Neural cell (in vitro differentiated cells): ENCODE results near the gene EFCAB6. TPM values are rescaled to one million over a fixed set of nuclear protein-coding genes. Genes with fewer than 3 reads are reported as not detected.

Experiments
- H2AFZ ChIP-seq: fragments of 200-600, 300-800 bp; sonication (generic), shearing (Covaris generic); 2 replicates; pipeline ENCODE4 v1.6.0; 2014; ENCODE audit warnings: low read depth, mild to moderate bottlenecking, antibody characterized with exemption, low read length, moderate library complexity
- H3F3A ChIP-seq: fragments of 200-600 bp; shearing (Covaris generic); 2 replicates; pipeline ENCODE4 v1.6.1; 2016; ENCODE audit warnings: mild to moderate bottlenecking, moderate library complexity, mixed read lengths, antibody characterized with exemption, low read length; ENCODE audit not compliant: insufficient read depth, poor library complexity, severe bottlenecking
- H3K27ac ChIP-seq: fragments of 200-600, 300-800 bp; sonication (generic), shearing (Covaris generic); 2 replicates; pipeline ENCODE4 v1.5.1; 2014; ENCODE audit warnings: mild to moderate bottlenecking, low read length, moderate library complexity
- H3K27me3 ChIP-seq: fragments of 300-800, 200-600 bp; sonication (generic), shearing (Covaris generic); 2 replicates; pipeline ENCODE4 v1.6.0; 2014; ENCODE audit warnings: mild to moderate bottlenecking, low read depth, low read length, moderate library complexity; ENCODE audit not compliant: insufficient read depth
- H3K36me3 ChIP-seq: fragments of 300-800, 200-600 bp; sonication (generic), shearing (Covaris generic); 2 replicates; pipeline ENCODE4 v1.5.1; 2014; ENCODE audit warnings: mild to moderate bottlenecking, antibody characterized with exemption, low read length, moderate library complexity; ENCODE audit not compliant: insufficient read depth
- H3K4me2 ChIP-seq: fragments of 300-800, 200-600 bp; sonication (generic), shearing (Covaris generic); 2 replicates; pipeline ENCODE4 v1.6.0; 2014; ENCODE audit warnings: mild to moderate bottlenecking, low read length
- H3K4me3 ChIP-seq: fragments of 300-800, 200-600 bp; sonication (generic), shearing (Covaris generic); 2 replicates; pipeline ENCODE4 v1.5.1; 2014; ENCODE audit warnings: mild to moderate bottlenecking, low read length, moderate library complexity
- H3K79me2 ChIP-seq: fragments of 200-600 bp; shearing (Covaris generic); replicated peaks from 2 replicates; pipeline ENCODE4 v1.6.0; 2014; ENCODE audit warnings: mild to moderate bottlenecking, low read length, moderate library complexity; ENCODE audit not compliant: insufficient read depth
- H3K9ac ChIP-seq: fragments of 300-800, 200-600 bp; sonication (generic), shearing (Covaris generic); 2 replicates; pipeline ENCODE4 v1.6.1; 2016; ENCODE audit warnings: mild to moderate bottlenecking, low read length, mixed read lengths
- H3K9me2 ChIP-seq: fragments of 200-600 bp; shearing (Covaris generic); 2 replicates; pipeline ENCODE4 v1.6.1; 2016; ENCODE audit warnings: mild to moderate bottlenecking, low read length, mixed read lengths; ENCODE audit not compliant: insufficient read depth
- H3K9me3 ChIP-seq: fragments of 200-600, 300-800 bp; sonication (generic), shearing (Covaris generic); 2 replicates; pipeline ENCODE4 v1.6.1; 2016; ENCODE audit warnings: mild to moderate bottlenecking, mixed run types, low read length, moderate library complexity, mixed read lengths
- H4K20me1 ChIP-seq: fragments of 200-600 bp; shearing (Covaris generic); 2 replicates; pipeline ENCODE4 v1.6.1; 2016; ENCODE audit warnings: mild to moderate bottlenecking, mixed run types; ENCODE audit not compliant: insufficient read depth
- EP300 ChIP-seq: fragments of 450-650 bp; conservative IDR thresholded peaks from 2 replicates; pipeline ENCODE4 v1.6.1; 2014; ENCODE audit warnings: antibody characterized with exemption, mild to moderate bottlenecking, moderate library complexity; ENCODE audit not compliant: poor library complexity, severe bottlenecking
- EZH2 ChIP-seq: fragments of 200-600, 300-800 bp; shearing (Covaris generic), sonication (generic); IDR thresholded peaks from 2 replicates; pipeline ENCODE4 v1.6.1; 2014; ENCODE audit warnings: antibody characterized with exemption, low read length, borderline replicate concordance, mild to moderate bottlenecking; ENCODE audit not compliant: insufficient read depth, poor library complexity, severe bottlenecking
- MXI1 ChIP-seq: fragments of 450-650 bp; conservative IDR thresholded peaks from 2 replicates; pipeline ENCODE4 v1.6.1; 2014; ENCODE audit warnings: antibody characterized with exemption, mild to moderate bottlenecking; ENCODE audit not compliant: poor library complexity, severe bottlenecking
- POLR2AphosphoS5 ChIP-seq: IDR thresholded peaks from 2 replicates; pipeline ENCODE4 v1.6.1; 2012
- RAD21 ChIP-seq: fragments of 450-650 bp; conservative IDR thresholded peaks from 2 replicates; pipeline ENCODE4 v1.6.1; 2014; ENCODE audit warnings: antibody characterized with exemption, mild to moderate bottlenecking, moderate library complexity
- SMC3 ChIP-seq: fragments of 450-650 bp; conservative IDR thresholded peaks from 2 replicates; pipeline ENCODE4 v1.6.1; 2014; ENCODE audit warnings: antibody characterized with exemption, mild to moderate bottlenecking, moderate library complexity; ENCODE audit not compliant: poor library complexity
- TAF1 ChIP-seq: IDR thresholded peaks from 2 replicates; pipeline ENCODE4 v1.6.1; 2012; ENCODE audit warnings: low read depth
- polyA plus RNA-seq: library from polyadenylated mRNA; depleted of rRNA; stranded (reverse); fragments of >200 nt; gene quantifications from 2 replicates; pipeline ENCODE4 v1.2.3, GENCODE V29; 2014
- TF ChIP-seq, protein P1 (sequence below): IDR thresholded peaks from 2 replicates; pipeline ENCODE4 v1.6.1; 2012; ENCODE audit warnings: borderline replicate concordance
- TF ChIP-seq, protein P2 (sequence below): fragments of 450-650 bp; IDR thresholded peaks from 2 replicates; pipeline ENCODE4 v1.5.1; 2014; ENCODE audit warnings: antibody characterized with exemption, mild to moderate bottlenecking, moderate library complexity; ENCODE audit not compliant: poor library complexity, severe bottlenecking

EFCAB6 gene
- polyA plus RNA-seq, 1 donor from 2014 or later, result 1.4 TPM

DNA sequence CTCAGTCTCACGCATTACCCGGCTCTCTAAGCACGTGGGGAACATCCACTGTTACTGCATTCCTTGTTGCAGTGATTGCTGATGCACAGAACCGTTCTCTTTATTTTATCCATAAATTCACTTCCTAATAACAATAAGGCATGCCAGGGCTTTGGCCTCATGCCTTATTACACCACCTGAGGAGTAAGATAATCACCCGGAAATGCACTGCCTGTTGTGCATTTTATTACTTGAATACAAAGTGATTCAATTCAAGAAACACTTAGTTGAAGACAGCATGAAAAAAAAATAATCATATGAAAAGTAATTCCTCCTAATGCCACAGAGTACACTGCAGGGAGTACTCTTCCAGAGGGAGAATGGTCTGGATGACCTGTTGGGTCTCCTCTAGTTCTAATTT, 19.2 kb downstream of the EFCAB6 start:
- H3K27me3 ChIP-seq, result no peaks in the 10 kb centered on the region
- H2AFZ ChIP-seq, result no peak overlapping the region
- H3K9me3 ChIP-seq, result no peaks in the 10 kb centered on the region
- H4K20me1 ChIP-seq, result no peaks in the 10 kb centered on the region
- TF ChIP-seq RAD21 (no peak), MXI1 (no peak), EZH2 (no peak), EP300 (peak; percentile 15)
- TF ChIP-seq, protein P1, sequence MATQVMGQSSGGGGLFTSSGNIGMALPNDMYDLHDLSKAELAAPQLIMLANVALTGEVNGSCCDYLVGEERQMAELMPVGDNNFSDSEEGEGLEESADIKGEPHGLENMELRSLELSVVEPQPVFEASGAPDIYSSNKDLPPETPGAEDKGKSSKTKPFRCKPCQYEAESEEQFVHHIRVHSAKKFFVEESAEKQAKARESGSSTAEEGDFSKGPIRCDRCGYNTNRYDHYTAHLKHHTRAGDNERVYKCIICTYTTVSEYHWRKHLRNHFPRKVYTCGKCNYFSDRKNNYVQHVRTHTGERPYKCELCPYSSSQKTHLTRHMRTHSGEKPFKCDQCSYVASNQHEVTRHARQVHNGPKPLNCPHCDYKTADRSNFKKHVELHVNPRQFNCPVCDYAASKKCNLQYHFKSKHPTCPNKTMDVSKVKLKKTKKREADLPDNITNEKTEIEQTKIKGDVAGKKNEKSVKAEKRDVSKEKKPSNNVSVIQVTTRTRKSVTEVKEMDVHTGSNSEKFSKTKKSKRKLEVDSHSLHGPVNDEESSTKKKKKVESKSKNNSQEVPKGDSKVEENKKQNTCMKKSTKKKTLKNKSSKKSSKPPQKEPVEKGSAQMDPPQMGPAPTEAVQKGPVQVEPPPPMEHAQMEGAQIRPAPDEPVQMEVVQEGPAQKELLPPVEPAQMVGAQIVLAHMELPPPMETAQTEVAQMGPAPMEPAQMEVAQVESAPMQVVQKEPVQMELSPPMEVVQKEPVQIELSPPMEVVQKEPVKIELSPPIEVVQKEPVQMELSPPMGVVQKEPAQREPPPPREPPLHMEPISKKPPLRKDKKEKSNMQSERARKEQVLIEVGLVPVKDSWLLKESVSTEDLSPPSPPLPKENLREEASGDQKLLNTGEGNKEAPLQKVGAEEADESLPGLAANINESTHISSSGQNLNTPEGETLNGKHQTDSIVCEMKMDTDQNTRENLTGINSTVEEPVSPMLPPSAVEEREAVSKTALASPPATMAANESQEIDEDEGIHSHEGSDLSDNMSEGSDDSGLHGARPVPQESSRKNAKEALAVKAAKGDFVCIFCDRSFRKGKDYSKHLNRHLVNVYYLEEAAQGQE, result peak; percentile 20
- no peak overlapping the region for H3K9ac ChIP-seq
- no peaks in the 10 kb centered on the region for H3K9me2 ChIP-seq
- no peak overlapping the region for H3K4me3 ChIP-seq
- H3F3A ChIP-seq, result no peaks in the 10 kb centered on the region
- no peaks in the 10 kb centered on the region for H3K36me3 ChIP-seq
- no peaks in the 10 kb centered on the region for H3K79me2 ChIP-seq
- H3K27ac ChIP-seq, result peak overlapping the region; percentile 7
- H3K4me2 ChIP-seq, result no peak overlapping the region

DNA sequence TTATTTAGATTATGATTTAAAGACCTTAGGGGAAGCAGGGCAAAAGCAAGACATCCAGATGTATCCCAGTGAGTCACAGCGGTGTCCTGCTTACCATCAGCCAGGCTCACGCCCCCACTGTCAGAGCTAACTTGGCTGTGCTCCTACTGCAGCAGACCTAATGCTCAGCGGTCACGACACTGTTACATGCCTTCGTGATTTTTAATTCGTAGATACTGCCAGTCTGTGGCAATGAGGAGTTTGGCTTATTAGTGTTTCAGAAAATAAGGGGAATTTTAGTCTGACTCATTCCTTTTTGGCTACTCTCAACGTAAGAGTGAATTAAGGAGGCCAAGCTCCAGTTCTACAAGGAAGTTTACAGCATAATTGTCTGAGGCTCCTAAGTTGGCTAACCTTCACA, 22.7 kb downstream of the EFCAB6 start:
- Histone ChIP-seq H3K9me2 (no peaks in the 10 kb centered on the region), H4K20me1 (no peaks in the 10 kb centered on the region), H3K4me2 (no peak overlapping the region), H3K4me3 (no peak overlapping the region), H3K79me2 (no peaks in the 10 kb centered on the region), H3K27ac (no peak overlapping the region), H2AFZ (no peak overlapping the region), H3F3A (no peaks in the 10 kb centered on the region), H3K9ac (no peak overlapping the region), H3K9me3 (no peaks in the 10 kb centered on the region), H3K36me3 (no peaks in the 10 kb centered on the region), H3K27me3 (no peaks in the 10 kb centered on the region)
- TF ChIP-seq TAF1 (no peak), POLR2AphosphoS5 (no peak), SMC3 (no peak), EZH2 (no peak), RAD21 (no peak), EP300 (no peak), MXI1 (no peak)
- TF ChIP-seq, protein P2, sequence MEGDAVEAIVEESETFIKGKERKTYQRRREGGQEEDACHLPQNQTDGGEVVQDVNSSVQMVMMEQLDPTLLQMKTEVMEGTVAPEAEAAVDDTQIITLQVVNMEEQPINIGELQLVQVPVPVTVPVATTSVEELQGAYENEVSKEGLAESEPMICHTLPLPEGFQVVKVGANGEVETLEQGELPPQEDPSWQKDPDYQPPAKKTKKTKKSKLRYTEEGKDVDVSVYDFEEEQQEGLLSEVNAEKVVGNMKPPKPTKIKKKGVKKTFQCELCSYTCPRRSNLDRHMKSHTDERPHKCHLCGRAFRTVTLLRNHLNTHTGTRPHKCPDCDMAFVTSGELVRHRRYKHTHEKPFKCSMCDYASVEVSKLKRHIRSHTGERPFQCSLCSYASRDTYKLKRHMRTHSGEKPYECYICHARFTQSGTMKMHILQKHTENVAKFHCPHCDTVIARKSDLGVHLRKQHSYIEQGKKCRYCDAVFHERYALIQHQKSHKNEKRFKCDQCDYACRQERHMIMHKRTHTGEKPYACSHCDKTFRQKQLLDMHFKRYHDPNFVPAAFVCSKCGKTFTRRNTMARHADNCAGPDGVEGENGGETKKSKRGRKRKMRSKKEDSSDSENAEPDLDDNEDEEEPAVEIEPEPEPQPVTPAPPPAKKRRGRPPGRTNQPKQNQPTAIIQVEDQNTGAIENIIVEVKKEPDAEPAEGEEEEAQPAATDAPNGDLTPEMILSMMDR, result no peak
- TF ChIP-seq, protein P1, result no peak
